Hepatocyte (in vitro differentiated cells): ENCODE data around the gene CDC7. TPM values are rescaled to one million over a fixed set of nuclear protein-coding genes. Genes with fewer than 3 reads are reported as not detected.

Source experiments
- DNase-seq: peaks from one replicate; pipeline ENCODE4 v3.0.0-alpha.2; 2016; ENCODE audit warnings: low spot score
- H2AFZ ChIP-seq: fragments of 200-600 bp; sonication (generic); 2 replicates; pipeline ENCODE4 v1.6.0; 2016; ENCODE audit warnings: antibody characterized with exemption, mild to moderate bottlenecking
- H3K27ac ChIP-seq: fragments of 200-600 bp; sonication (generic); 2 replicates; pipeline ENCODE4 v1.5.1; 2016; ENCODE audit warnings: mild to moderate bottlenecking
- H3K27me3 ChIP-seq: fragments of 200-600 bp; sonication (generic); 2 replicates; pipeline ENCODE4 v1.6.1; 2016
- H3K36me3 ChIP-seq: fragments of 200-600 bp; sonication (generic); replicated peaks from 2 replicates; pipeline ENCODE4 v1.5.1; 2016; ENCODE audit warnings: low read depth; ENCODE audit not compliant: insufficient read depth
- H3K4me1 ChIP-seq: fragments of 200-600 bp; sonication (generic); 2 replicates; pipeline ENCODE4 v1.5.1; 2016; ENCODE audit warnings: mild to moderate bottlenecking, moderate library complexity; ENCODE audit not compliant: insufficient read depth
- H3K4me2 ChIP-seq: fragments of 200-600 bp; sonication (generic); 2 replicates; pipeline ENCODE4 v1.6.0; 2016
- H3K4me3 ChIP-seq: fragments of 200-600 bp; sonication (generic); 2 replicates; pipeline ENCODE4 v1.5.1; 2016; ENCODE audit warnings: mild to moderate bottlenecking
- H3K79me2 ChIP-seq: fragments of 200-600 bp; sonication (generic); 2 replicates; pipeline ENCODE4 v1.6.0; 2017; ENCODE audit warnings: mild to moderate bottlenecking
- H3K9me2 ChIP-seq: fragments of 200-600 bp; sonication (generic); replicated peaks from 2 replicates; pipeline ENCODE4 v1.6.0; 2017; ENCODE audit warnings: mild to moderate bottlenecking; ENCODE audit not compliant: insufficient read depth
- H3K9me3 ChIP-seq: fragments of 200-600 bp; sonication (generic); 2 replicates; pipeline ENCODE4 v1.5.1; 2016; ENCODE audit warnings: low read depth, mild to moderate bottlenecking
- H4K20me1 ChIP-seq: fragments of 200-600 bp; sonication (generic); 2 replicates; pipeline ENCODE4 v1.6.0; 2016; ENCODE audit warnings: mild to moderate bottlenecking; ENCODE audit not compliant: insufficient read depth, poor library complexity, severe bottlenecking
- CTCF ChIP-seq: fragments of 200-600 bp; sonication (generic); IDR thresholded peaks from 2 replicates; pipeline ENCODE4 v1.5.1; 2016; ENCODE audit warnings: antibody characterized with exemption, mild to moderate bottlenecking; ENCODE audit not compliant: poor library complexity
- EZH2 ChIP-seq: fragments of 200-600 bp; sonication (generic); IDR thresholded peaks from 2 replicates; pipeline ENCODE4 v1.6.1; 2016; ENCODE audit warnings: antibody characterized with exemption, mild to moderate bottlenecking, borderline replicate concordance
- EZH2phosphoT487 ChIP-seq: fragments of 200-600 bp; sonication (generic); IDR thresholded peaks from one replicate; pipeline ENCODE4 v1.6.1; 2018; ENCODE audit warnings: antibody characterized with exemption, mild to moderate bottlenecking, low read depth, moderate library complexity; ENCODE audit not compliant: unreplicated experiment, severe bottlenecking
- WGBS: methylation state at CpG from one replicate; pipeline ENCODE4 v1.1.6; 2016; ENCODE audit warnings: low lambda C conversion rate; ENCODE audit errors: missing lambda C conversion rate; 5-methylcytosine and 5-hydroxymethylcytosine counted together
- polyA plus RNA-seq: library from polyadenylated mRNA; unstranded; fragments of >200 nt; fragmentation: Nextera tagmentation; extraction: Ambion mirVana; gene quantifications from 2 replicates; pipeline ENCODE4 v1.2.1, GENCODE V29; 2016
- total RNA-seq: library from RNA; depleted of rRNA; stranded (reverse); fragments of >200 nt; gene quantifications from 2 replicates; pipeline ENCODE4 v1.2.3, GENCODE V29; 2014

Gene CDC7
- total and polyA plus RNA-seq, 2 experiments from 2014 or later = 3.9 to 8.0 TPM

DNA sequence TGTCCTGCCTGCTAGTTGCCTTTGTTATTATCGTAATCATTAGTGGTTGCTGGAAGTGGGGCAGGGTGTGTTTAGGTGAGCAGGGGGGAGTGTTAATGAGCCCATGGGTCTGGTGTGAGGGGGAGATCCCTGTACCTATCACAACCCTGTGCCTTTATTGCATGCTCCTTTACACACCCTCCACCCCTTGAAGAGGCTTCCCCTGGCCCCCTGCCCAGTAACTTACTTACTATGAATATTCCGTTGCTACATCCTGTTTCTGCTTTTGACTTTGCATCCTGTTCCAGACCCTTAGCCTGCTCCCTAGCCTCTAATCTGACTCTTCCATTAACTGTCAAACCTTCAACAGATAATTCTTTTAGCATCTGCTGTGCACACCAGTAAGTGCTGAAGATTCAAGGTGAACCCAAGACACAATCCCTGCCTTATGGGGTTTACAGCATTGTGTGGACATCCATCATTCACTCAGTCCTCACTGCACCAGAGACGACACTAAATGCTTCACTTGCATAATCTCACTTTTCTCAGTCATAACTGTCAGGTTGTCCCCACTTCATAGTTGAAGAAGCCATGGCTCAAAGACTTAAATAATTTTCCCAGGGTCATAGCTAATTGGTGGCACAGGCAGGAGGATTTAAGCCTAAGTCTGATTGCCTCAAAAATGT, 47.9 kb downstream of the CDC7 start:
- H2AFZ ChIP-seq = no peak overlapping the region
- H3K4me2 ChIP-seq = no peak overlapping the region
- H3K9me3 ChIP-seq = no peaks in the 10 kb centered on the region
- H3K36me3 ChIP-seq = no peaks in the 10 kb centered on the region
- no peaks in the 10 kb centered on the region for H3K9me2 ChIP-seq
- no peaks in the 10 kb centered on the region for H3K27me3 ChIP-seq
- WGBS = 62% methylated on average over 3 of the region's 3 CpGs
- no peak overlapping the region for H3K27ac ChIP-seq
- TF ChIP-seq EZH2 = no peak
- H3K4me1 ChIP-seq = no peaks in the 10 kb centered on the region
- H3K79me2 ChIP-seq = no peaks in the 10 kb centered on the region
- no peaks in the 10 kb centered on the region for H4K20me1 ChIP-seq
- no peak for DNase-seq
- H3K4me3 ChIP-seq = no peak overlapping the region

- Histone ChIP-seq H2AFZ (no peak overlapping the region), H3K9me3 (no peaks in the 10 kb centered on the region), H3K27ac (no peak overlapping the region), H3K4me1 (no peaks in the 10 kb centered on the region), H4K20me1 (no peaks in the 10 kb centered on the region), H3K9me2 (no peaks in the 10 kb centered on the region), H3K4me2 (no peak overlapping the region), H3K79me2 (no peaks in the 10 kb centered on the region), H3K27me3 (no peaks in the 10 kb centered on the region), H3K36me3 (no peaks in the 10 kb centered on the region), H3K4me3 (no peak overlapping the region)
- no peak for TF ChIP-seq EZH2
- no peak for TF ChIP-seq CTCF
- no peak for TF ChIP-seq EZH2phosphoT487
- no peak for DNase-seq
- WGBS = 26% methylated on average over 2 of the region's 2 CpGs
These were observed 48.5 kb downstream of the CDC7 start for GRCh38 chr1:91549041-91549735.

- Histone ChIP-seq H3K9me3 (no peaks in the 10 kb centered on the region), H4K20me1 (no peaks in the 10 kb centered on the region), H3K4me1 (no peaks in the 10 kb centered on the region), H3K27me3 (no peaks in the 10 kb centered on the region), H3K9me2 (no peaks in the 10 kb centered on the region), H3K79me2 (no peaks in the 10 kb centered on the region), H2AFZ (no peak overlapping the region), H3K27ac (no peak overlapping the region), H3K36me3 (no peaks in the 10 kb centered on the region), H3K4me2 (no peak overlapping the region), H3K4me3 (no peak overlapping the region)
- TF ChIP-seq EZH2phosphoT487 = no peak
- 94% methylated on average over 2 of the region's 2 CpGs for WGBS
- no peak for DNase-seq
These were observed 50.3 kb downstream of the CDC7 start for GRCh38 chr1:91550961-91551360.

- H3K27ac ChIP-seq = no peak overlapping the region
- no peak overlapping the region for H3K4me2 ChIP-seq
- H2AFZ ChIP-seq = no peak overlapping the region
- no peaks in the 10 kb centered on the region for H3K4me1 ChIP-seq
- H3K79me2 ChIP-seq = no peaks in the 10 kb centered on the region
- H3K27me3 ChIP-seq = no peaks in the 10 kb centered on the region
- no peaks in the 10 kb centered on the region for H3K36me3 ChIP-seq
- no peaks in the 10 kb centered on the region for H3K9me2 ChIP-seq
- H3K4me3 ChIP-seq = no peak overlapping the region
- H3K9me3 ChIP-seq = no peaks in the 10 kb centered on the region
- no peak for DNase-seq
- H4K20me1 ChIP-seq = no peaks in the 10 kb centered on the region
- TF ChIP-seq EZH2phosphoT487 (no peak), CTCF (no peak), EZH2 (no peak)
These were observed 51.4 kb downstream of the CDC7 start for GRCh38 chr1:91552091-91552490.
